Measurements from ENCODE around the gene C1QC.

- TF ChIP-seq, protein P1, sequence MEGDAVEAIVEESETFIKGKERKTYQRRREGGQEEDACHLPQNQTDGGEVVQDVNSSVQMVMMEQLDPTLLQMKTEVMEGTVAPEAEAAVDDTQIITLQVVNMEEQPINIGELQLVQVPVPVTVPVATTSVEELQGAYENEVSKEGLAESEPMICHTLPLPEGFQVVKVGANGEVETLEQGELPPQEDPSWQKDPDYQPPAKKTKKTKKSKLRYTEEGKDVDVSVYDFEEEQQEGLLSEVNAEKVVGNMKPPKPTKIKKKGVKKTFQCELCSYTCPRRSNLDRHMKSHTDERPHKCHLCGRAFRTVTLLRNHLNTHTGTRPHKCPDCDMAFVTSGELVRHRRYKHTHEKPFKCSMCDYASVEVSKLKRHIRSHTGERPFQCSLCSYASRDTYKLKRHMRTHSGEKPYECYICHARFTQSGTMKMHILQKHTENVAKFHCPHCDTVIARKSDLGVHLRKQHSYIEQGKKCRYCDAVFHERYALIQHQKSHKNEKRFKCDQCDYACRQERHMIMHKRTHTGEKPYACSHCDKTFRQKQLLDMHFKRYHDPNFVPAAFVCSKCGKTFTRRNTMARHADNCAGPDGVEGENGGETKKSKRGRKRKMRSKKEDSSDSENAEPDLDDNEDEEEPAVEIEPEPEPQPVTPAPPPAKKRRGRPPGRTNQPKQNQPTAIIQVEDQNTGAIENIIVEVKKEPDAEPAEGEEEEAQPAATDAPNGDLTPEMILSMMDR (IDR thresholded peaks at IDR 0.05) = no peak
- no peak for TF ChIP-seq POLR2A (IDR thresholded peaks at IDR 0.05)
Observed at GRCh38 chr1:22685591-22686059, 42.2 kb downstream of the C1QC start.

All from testis (tissue), 2 donors.